Sigmoid colon (tissue), 7 donors: ENCODE data around the gene TIMP3. TPM values are rescaled to one million over a fixed set of nuclear protein-coding genes. Genes with fewer than 3 reads are reported as not detected.
A peak's percentile ranks its signal among the peaks of the same experiment; 100 is the strongest.

Source experiments
- DNase-seq: peaks from one replicate; pipeline ENCODE4 v3.0.0-alpha.2; 2019
- H3K27ac ChIP-seq, 4 donors: fragments of 200-600 bp; sonication (generic); one replicate each; pipeline ENCODE4 v1.5.1; 2016 to 2019; ENCODE audit warnings: mild to moderate bottlenecking in 1 of 4
- H3K27me3 ChIP-seq, 3 donors: fragments of 200-600 bp; sonication (generic); one replicate each; pipeline ENCODE4 v1.5.1; 2019; ENCODE audit warnings: mild to moderate bottlenecking in 1 of 3
- H3K36me3 ChIP-seq, 4 donors: fragments of 200-600 bp; sonication (generic); one replicate each; pipeline ENCODE4 v1.5.1; 2016 to 2019
- H3K4me1 ChIP-seq, 4 donors: fragments of 200-600 bp; sonication (generic); one replicate each; pipeline ENCODE4 v1.5.1; 2017 to 2019
- H3K4me3 ChIP-seq, 4 donors: fragments of 200-600 bp; sonication (generic); one replicate each; pipeline ENCODE4 v1.5.1; 2017 to 2019; ENCODE audit warnings: mild to moderate bottlenecking in 2 of 4, moderate library complexity in 1 of 4
- H3K9me3 ChIP-seq, 4 donors: fragments of 200-600 bp in 3 of 4; sonication (generic) in 3 of 4; one replicate each; pipeline versions ENCODE4 v1.5.1 to v1.6.1; 2013 to 2019
- CTCF ChIP-seq, 4 experiments: fragments of 450-650 bp in 3 of 4; fragments of 200-600 bp in 1 of 4; IDR thresholded peaks; one replicate each; pipeline ENCODE4 v1.5.1; 2016 to 2019; ENCODE audit warnings: antibody characterized with exemption in 4 of 4, mild to moderate bottlenecking in 3 of 4, moderate library complexity in 2 of 4
- EP300 ChIP-seq, 4 donors: sonication (generic); formaldehyde crosslinking; IDR thresholded peaks; one replicate each; pipeline ENCODE4 v1.6.1; 2017; ENCODE audit warnings: antibody characterized with exemption in 4 of 4
- POLR2A ChIP-seq, 2 donors: fragments of 450-650 bp; IDR thresholded peaks; one replicate each; pipeline ENCODE4 v1.6.1; 2016; ENCODE audit warnings: antibody characterized with exemption in 2 of 2, mild to moderate bottlenecking in 2 of 2, moderate library complexity in 2 of 2
- POLR2AphosphoS5 ChIP-seq, 4 donors: sonication (generic); formaldehyde crosslinking; IDR thresholded peaks; one replicate each; pipeline ENCODE4 v1.6.1; 2017; ENCODE audit warnings: antibody characterized with exemption in 4 of 4
- WGBS, 2 donors: extraction: QIAGEN DNeasy Blood & Tissue Kit; methylation state at CpG; one replicate each; pipeline ENCODE4 v1.1.7; 2013; 5-methylcytosine and 5-hydroxymethylcytosine counted together
- intact Hi-C: fragments of 100-400 bp; cut with DNase I; formaldehyde crosslinking; loops from one replicate; pipeline ENCODE4 v1.15.1; 2023
- polyA plus RNA-seq, 3 donors: library from polyadenylated mRNA; stranded (reverse); fragments of 200-250 nt; gene quantifications; one replicate each; pipeline ENCODE4 v1.2.3, GENCODE V29; 2013
- total RNA-seq, 4 donors: library from RNA; depleted of rRNA; stranded (reverse); fragments of >200 nt; gene quantifications; one replicate each; pipeline ENCODE4 v1.1.0, GENCODE V29; 2016
- donor health status: healthy with polysubstance abuse.
- donor health status: Bipolar disorder and iron deficiency.
- donor health status: healthy.

Gene TIMP3
- total and polyA plus RNA-seq, 7 donors, result 4.6 to 295 (median 120) TPM

GRCh38 chr22:32808038-32808445, 6.5 kb downstream of the TIMP3 start:
- H3K4me3 ChIP-seq, result no peak overlapping the region

GRCh38 chr22:32809786-32810554, 8.5 kb downstream of the TIMP3 start:
- H3K4me3 ChIP-seq, result no peak overlapping the region
- H3K27ac ChIP-seq, result peak overlapping the region in 3 of 4 donors; percentile 4 to 19 (median 19)
- no peaks in the 10 kb centered on the region for H3K27me3 ChIP-seq
- H3K9me3 ChIP-seq, result no peaks in the 10 kb centered on the region
- intact Hi-C loops, result no loop called here
- H3K4me1 ChIP-seq, result peaks cover 0 to 90% (median 77%) of the 10 kb centered on the region in 4 donors
- H3K36me3 ChIP-seq, result no peaks in the 10 kb centered on the region
- DNase-seq, result peak; percentile 28
- 69 to 71% methylated on average over 6 of the region's 6 CpGs for WGBS, 2 donors
- TF ChIP-seq POLR2A (IDR thresholded peaks at IDR 0.05), result no peak
- no peak for TF ChIP-seq CTCF (IDR thresholded peaks at IDR 0.05)
- TF ChIP-seq POLR2AphosphoS5 (IDR thresholded peaks at IDR 0.05), result no peak
- TF ChIP-seq EP300 (IDR thresholded peaks at IDR 0.05), result no peak

More at GRCh38 chr22:32808038-32808445, 6.5 kb downstream of the TIMP3 start:
- peaks cover 0 to 91% (median 84%) of the 10 kb centered on the region in 4 donors for H3K4me1 ChIP-seq
- DNase-seq, result no peak
- no peak for TF ChIP-seq CTCF (IDR thresholded peaks at IDR 0.05)
- TF ChIP-seq POLR2AphosphoS5 (IDR thresholded peaks at IDR 0.05), result peak in 1 of 4 donors; percentile 2
- TF ChIP-seq POLR2A (IDR thresholded peaks at IDR 0.05), result no peak
- TF ChIP-seq EP300 (IDR thresholded peaks at IDR 0.05), result no peak
- no peaks in the 10 kb centered on the region for H3K36me3 ChIP-seq
- 15 to 58% methylated on average over 4 of the region's 4 CpGs for WGBS, 2 donors
- no peaks in the 10 kb centered on the region for H3K9me3 ChIP-seq
- no peaks in the 10 kb centered on the region for H3K27me3 ChIP-seq
- intact Hi-C loops, result no loop called here
- H3K27ac ChIP-seq, result peak overlapping the region in 1 of 4 donors; percentile 26

GRCh38 chr22:32810555-32811133, 9.1 kb downstream of the TIMP3 start:
- TF ChIP-seq POLR2A (IDR thresholded peaks at IDR 0.05) (no peak), CTCF (IDR thresholded peaks at IDR 0.05) (no peak), POLR2AphosphoS5 (IDR thresholded peaks at IDR 0.05) (no peak), EP300 (IDR thresholded peaks at IDR 0.05) (no peak)
- H3K27me3 ChIP-seq, result no peaks in the 10 kb centered on the region
- peak overlapping the region in 3 of 4 donors; percentile 4 to 19 (median 19) for H3K27ac ChIP-seq
- no peaks in the 10 kb centered on the region for H3K36me3 ChIP-seq
- H3K4me1 ChIP-seq, result peaks cover 0 to 90% (median 78%) of the 10 kb centered on the region in 4 donors
- WGBS, 2 donors, result 83 to 86% methylated on average over 6 of the region's 6 CpGs
- DNase-seq, result peak; percentile 66
- intact Hi-C loops, result no loop called here
- no peak overlapping the region for H3K4me3 ChIP-seq
- H3K9me3 ChIP-seq, result no peaks in the 10 kb centered on the region

DNA sequence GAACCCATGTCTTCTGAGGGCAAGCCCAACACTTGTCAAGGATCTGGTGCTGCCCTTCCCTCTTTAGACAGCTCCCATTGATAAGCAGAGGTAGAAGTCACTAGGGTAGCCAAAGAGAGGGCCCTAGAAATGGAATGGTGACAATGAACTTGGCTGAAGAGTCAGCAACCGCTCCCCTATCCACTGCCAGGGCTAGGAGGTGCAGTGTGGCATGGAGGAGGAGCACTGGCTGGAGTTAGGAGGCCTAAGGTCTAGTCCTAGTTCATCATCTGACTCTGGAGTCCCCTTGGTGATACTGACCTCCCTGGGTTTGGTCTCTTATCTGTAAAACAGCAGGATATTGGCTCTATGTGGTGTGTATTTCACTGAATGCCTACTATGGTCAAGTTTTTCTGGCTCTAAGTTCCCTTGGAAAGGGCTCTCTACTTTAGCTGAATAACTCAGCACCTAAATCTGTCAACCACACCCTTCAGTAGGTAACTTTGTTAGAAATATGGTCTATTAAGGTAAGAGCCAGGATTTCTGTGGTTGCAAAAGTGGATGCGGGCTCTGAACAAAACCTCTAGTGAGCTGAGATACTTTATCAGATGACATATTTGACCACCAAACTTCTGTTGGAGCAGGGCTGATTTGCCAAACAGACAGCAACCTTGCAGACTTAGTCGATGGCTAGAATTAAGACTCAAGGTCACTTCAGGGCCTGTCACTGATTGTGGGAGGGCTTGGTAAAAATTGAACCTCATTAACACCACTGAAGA, 10.5 kb downstream of the TIMP3 start:
- Histone ChIP-seq H3K4me3 (no peak overlapping the region), H3K27ac (peak overlapping the region in 2 of 4 donors; percentile 0 to 26), H3K27me3 (no peaks in the 10 kb centered on the region), H3K4me1 (peaks cover 0 to 91% (median 80%) of the 10 kb centered on the region in 4 donors), H3K9me3 (no peaks in the 10 kb centered on the region), H3K36me3 (no peaks in the 10 kb centered on the region)
- no peak for TF ChIP-seq POLR2A (IDR thresholded peaks at IDR 0.05)
- no peak for TF ChIP-seq POLR2AphosphoS5 (IDR thresholded peaks at IDR 0.05)
- no peak for TF ChIP-seq EP300 (IDR thresholded peaks at IDR 0.05)
- TF ChIP-seq CTCF (IDR thresholded peaks at IDR 0.05), result no peak
- WGBS, 2 donors, result 91 to 93% methylated on average over 3 of the region's 3 CpGs
- intact Hi-C loops, result no loop called here
- peak; percentile 34 for DNase-seq
